Activated naive CD4-positive, alpha-beta T cell treated with anti-CD3 and anti-CD28 coated beads, Interleukin-2, amount 10 ng/mL, durations not matched to agents 7 days and 5 days (primary cell): ENCODE data around the gene GPRC5A.

Experiments used
- CTCF ChIA-PET: fragments of 350-600 bp; sonication (Branson Sonifier 250); formaldehyde crosslinking; loops from one replicate; lab custom pipeline; 2021; ENCODE audit warnings: antibody characterized with exemption; lab: Charles Lee
- DNase-seq: peaks from one replicate; pipeline ENCODE4 v3.0.0-alpha.2; 2020
- H3K27ac Mint-ChIP-seq: one replicate; pipeline ENCODE4 v1.8.0; 2021; ENCODE audit warnings: mild to moderate bottlenecking, moderate library complexity, mixed read lengths
- H3K27me3 Mint-ChIP-seq: one replicate; pipeline ENCODE4 v1.8.0; 2021; ENCODE audit warnings: mild to moderate bottlenecking, mixed read lengths
- H3K36me3 Mint-ChIP-seq: one replicate; pipeline ENCODE4 v1.8.0; 2021; ENCODE audit warnings: mixed read lengths
- H3K4me1 Mint-ChIP-seq: one replicate; pipeline ENCODE4 v1.8.0; 2021; ENCODE audit warnings: mixed read lengths
- H3K4me3 Mint-ChIP-seq: one replicate; pipeline ENCODE4 v1.8.0; 2021; ENCODE audit warnings: mild to moderate bottlenecking, moderate library complexity, mixed read lengths
- H3K9me3 Mint-ChIP-seq: one replicate; pipeline ENCODE4 v1.8.0; 2021; ENCODE audit warnings: mixed read lengths

GPRC5A gene

DNA sequence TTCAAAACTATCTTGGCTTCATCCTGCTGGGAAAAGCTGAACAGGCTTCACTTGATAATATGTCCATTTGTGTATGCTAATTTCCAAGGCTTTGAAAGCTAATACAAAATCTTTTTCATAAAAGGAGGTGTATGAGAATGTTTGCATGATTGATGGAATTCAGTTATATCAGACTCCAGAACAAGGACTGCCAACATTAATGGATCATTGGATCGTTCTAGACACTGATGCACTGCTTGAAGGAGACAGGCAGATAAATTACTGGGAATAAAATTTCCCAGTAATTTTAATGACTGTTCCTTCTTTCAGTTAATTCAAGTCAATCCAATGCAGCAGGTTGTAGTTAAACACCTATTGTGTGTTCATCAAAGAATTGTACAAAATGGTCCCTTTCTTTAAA lies 60.1 kb downstream of the GPRC5A start:
- DNase-seq, result no peak
- no peak overlapping the region for H3K4me3 Mint-ChIP-seq
- no peak overlapping the region for H3K27ac Mint-ChIP-seq
- H3K4me1 Mint-ChIP-seq, result no peaks in the 10 kb centered on the region
- CTCF ChIA-PET, result no interaction called here
- H3K27me3 Mint-ChIP-seq, result peaks cover 26% of the 10 kb centered on the region
- H3K36me3 Mint-ChIP-seq, result no peaks in the 10 kb centered on the region
- H3K9me3 Mint-ChIP-seq, result no peaks in the 10 kb centered on the region

DNA sequence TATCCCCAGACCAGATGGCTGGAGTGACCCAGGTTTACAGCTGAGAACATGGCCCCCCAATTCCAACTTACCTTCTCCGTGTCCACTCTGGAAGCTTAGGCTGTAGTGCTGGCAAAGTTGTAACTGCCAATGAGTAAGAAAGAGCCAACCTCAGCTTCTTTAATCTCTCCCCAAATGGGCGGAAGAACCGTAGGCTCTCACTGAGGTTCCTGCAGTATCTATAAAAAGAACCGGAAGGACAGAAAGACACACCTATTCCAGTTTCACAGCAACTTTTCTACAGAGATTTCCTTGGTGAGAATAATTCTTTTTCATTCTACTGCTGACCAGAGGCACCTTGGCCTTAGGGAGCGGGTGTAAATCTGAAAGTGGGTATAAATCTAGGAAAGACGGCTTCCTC lies 60.7 kb downstream of the GPRC5A start, which contains the start of gene GPRC5D:
TSS of gene GPRC5D (minus strand) at position 135 of the 400 bp plus-strand sequence. CDS start 1,786 bp downstream, outside the sequence.
- H3K4me3 Mint-ChIP-seq, result no peak within 1 kb of the TSS

GRCh38 chr12:12954356-12954755 lies 63.0 kb downstream of the GPRC5A start:
- no peaks in the 10 kb centered on the region for H3K36me3 Mint-ChIP-seq
- H3K27me3 Mint-ChIP-seq, result peaks cover 24% of the 10 kb centered on the region
- no peak overlapping the region for H3K27ac Mint-ChIP-seq
- no peak for DNase-seq
- no peaks in the 10 kb centered on the region for H3K4me1 Mint-ChIP-seq
- no peak overlapping the region for H3K4me3 Mint-ChIP-seq
- H3K9me3 Mint-ChIP-seq, result no peaks in the 10 kb centered on the region
- CTCF ChIA-PET, result no interaction called here

More for the DNA sequence above, 60.7 kb downstream of the GPRC5A start, which contains the start of gene GPRC5D:
- H3K27ac Mint-ChIP-seq, result no peak within 1 kb of the TSS
- peaks cover 21% of the 10 kb centered on the region for H3K27me3 Mint-ChIP-seq
- CTCF ChIA-PET, result no interaction called here
- H3K4me1 Mint-ChIP-seq, result no peaks in the 10 kb centered on the region
- H3K9me3 Mint-ChIP-seq, result no peaks in the 10 kb centered on the region
- no peak for DNase-seq
- H3K36me3 Mint-ChIP-seq, result no peaks in the 10 kb centered on the region

DNA sequence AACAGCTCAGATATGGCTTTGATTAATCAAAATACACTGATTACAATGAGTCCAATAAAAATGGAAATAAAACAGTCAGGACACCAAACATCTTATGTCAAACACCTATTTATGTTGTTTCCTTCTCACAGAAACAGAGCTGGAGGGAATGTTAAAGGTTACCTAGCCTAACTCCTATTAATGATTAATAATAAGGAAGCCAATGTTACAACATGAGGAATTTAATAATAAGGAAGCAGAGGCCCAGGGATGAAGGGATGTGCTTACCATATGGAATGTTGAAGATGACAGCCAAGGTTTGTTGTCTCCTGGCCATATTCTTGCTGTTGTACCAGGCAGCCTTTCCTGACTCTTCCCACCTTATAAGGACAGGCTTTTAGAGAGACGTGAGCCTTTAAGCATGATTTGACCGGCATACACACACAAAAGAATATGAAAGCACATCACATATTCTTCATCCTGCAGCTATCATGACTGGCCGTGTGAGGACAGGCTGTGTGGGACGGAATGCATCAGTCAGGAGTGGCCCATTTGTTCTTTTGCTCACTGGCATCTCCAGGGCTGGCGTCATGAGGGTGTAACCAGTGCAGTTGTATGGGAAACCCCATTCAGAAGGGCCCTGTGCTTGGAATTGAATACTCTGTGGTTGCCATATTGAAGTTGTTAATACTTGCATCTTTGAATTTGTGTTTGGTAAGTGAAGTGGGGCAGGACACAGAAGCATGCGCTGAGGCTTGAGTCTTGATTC lies 63.7 kb downstream of the GPRC5A start:
- Mint-ChIP-seq H3K4me1 (no peaks in the 10 kb centered on the region), H3K36me3 (no peaks in the 10 kb centered on the region), H3K9me3 (no peaks in the 10 kb centered on the region), H3K4me3 (no peak overlapping the region), H3K27ac (no peak overlapping the region), H3K27me3 (peaks cover 23% of the 10 kb centered on the region)
- no peak for DNase-seq
- CTCF ChIA-PET, result no interaction called here

DNA sequence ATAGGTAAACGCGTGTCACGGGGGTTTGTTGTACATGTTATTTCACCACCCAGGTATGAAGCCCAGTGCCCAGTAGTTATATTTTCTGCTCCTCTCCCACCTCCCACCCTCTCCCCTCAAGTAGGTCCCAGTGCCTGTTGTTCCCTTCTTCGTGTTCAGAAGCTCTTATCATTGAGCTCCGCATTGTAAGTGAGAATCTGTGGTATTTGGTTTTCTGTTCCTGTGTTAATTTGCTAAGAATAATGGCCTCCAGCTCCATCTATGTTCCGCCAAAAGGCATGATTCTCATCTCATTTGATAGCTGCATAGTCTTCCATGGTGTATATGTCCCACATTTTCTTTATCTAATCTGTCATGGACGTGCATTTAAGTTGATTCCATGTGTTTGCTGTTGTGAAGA lies 67.5 kb downstream of the GPRC5A start:
- Mint-ChIP-seq H3K36me3 (no peaks in the 10 kb centered on the region), H3K27ac (no peak overlapping the region), H3K9me3 (no peaks in the 10 kb centered on the region), H3K4me1 (peaks cover 3% of the 10 kb centered on the region), H3K4me3 (no peak overlapping the region), H3K27me3 (peaks cover 19% of the 10 kb centered on the region)
- CTCF ChIA-PET, result no interaction called here
- DNase-seq, result no peak

DNA sequence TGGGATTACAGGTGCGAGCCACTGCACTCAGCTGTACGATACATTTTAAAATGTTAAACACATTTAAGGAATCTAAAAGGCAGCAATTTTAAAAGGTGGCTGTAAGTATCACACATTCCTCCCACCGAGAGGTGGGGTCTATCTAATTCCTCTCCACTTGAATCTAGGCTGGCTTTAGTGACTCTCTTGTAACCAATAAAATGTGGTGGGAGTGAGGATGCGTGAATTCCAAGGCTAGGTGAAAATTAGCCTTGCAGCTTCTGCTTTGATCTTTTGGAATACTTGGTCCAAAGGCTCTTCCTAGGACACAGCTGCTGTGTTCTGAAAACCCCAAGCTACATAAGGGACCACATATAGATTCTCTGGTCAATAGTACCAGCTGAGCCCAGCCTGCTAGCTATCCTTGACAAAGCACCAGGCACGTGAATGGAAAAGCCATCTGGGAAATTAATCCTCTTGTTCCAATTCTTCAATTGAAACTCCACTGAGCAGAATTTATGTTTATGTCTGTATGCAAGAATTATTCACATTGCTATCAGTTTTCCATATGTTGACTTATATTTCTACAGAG lies 69.4 kb downstream of the GPRC5A start:
- Mint-ChIP-seq H3K4me3 (no peak overlapping the region), H3K9me3 (no peaks in the 10 kb centered on the region), H3K27ac (no peak overlapping the region), H3K27me3 (peaks cover 11% of the 10 kb centered on the region), H3K36me3 (no peaks in the 10 kb centered on the region), H3K4me1 (peaks cover 10% of the 10 kb centered on the region)
- DNase-seq, result no peak
- CTCF ChIA-PET, result interaction anchor here (0.9 kb wide), 1 partner anchor 44 kb away, joined by 4 read pairs; no protein-coding TSS in a partner anchor

DNA sequence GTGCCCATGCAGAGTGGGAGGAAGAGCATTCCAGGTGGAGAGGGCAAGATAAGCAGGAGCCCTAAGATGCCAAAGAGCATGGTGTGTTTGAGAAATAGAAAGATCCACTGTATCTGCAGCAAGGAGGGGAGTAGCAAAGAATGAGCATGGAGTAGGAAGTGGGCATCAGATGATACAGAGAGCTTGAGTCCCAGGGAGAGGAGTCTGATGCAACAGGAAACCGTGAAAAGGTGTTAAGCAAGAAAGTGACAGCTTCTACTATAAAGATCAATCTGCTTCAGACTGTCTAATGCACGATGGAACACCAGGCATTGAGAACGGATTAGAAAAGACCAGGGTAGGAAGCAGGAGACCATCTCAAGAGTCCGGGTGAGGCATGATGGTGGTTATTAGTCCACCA lies 72.9 kb downstream of the GPRC5A start:
- Mint-ChIP-seq H3K27me3 (no peaks in the 10 kb centered on the region), H3K36me3 (no peaks in the 10 kb centered on the region), H3K9me3 (no peaks in the 10 kb centered on the region), H3K4me1 (peaks cover 10% of the 10 kb centered on the region), H3K4me3 (no peak overlapping the region), H3K27ac (no peak overlapping the region)
- CTCF ChIA-PET, result interaction anchor here (0.6 to 1.4 kb wide), 2 partner anchors 48 to 52 kb away, joined by 3 read pairs; no protein-coding TSS in a partner anchor
- no peak for DNase-seq

DNA sequence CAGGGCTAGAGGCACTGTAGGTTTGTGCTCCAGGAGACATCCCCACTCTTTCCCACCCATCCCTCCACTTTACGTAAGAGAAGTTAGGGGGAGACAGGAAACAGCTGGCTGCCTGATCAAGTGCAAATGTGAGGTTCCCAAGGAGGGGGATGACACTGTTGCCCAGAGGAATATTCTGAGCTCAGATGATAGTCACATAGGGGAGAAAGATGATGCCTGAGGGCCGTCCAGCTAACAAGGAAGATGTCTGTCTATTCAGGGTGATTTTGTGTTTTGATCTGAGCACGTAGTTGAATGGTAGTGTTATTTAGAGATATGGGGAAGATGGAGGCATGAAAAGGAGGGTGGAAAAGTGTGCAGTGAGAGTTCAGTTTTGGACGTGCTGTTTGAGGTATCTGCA lies 74.5 kb downstream of the GPRC5A start:
- no peak overlapping the region for H3K4me3 Mint-ChIP-seq
- DNase-seq, result no peak
- H3K27ac Mint-ChIP-seq, result no peak overlapping the region
- no peaks in the 10 kb centered on the region for H3K36me3 Mint-ChIP-seq
- H3K9me3 Mint-ChIP-seq, result no peaks in the 10 kb centered on the region
- H3K4me1 Mint-ChIP-seq, result peaks cover 10% of the 10 kb centered on the region
- H3K27me3 Mint-ChIP-seq, result no peaks in the 10 kb centered on the region
- CTCF ChIA-PET, result no interaction called here
